Uterus (tissue), 4 donors: ENCODE measurements around the gene LRP1B. TPM values are rescaled to one million over a fixed set of nuclear protein-coding genes. Genes with fewer than 3 reads are reported as not detected.

ENCODE experiments used
- DNase-seq, 2 donors: peaks; one replicate each; pipeline ENCODE4 v3.0.0-alpha.2; 2019 to 2020
- H3K27ac ChIP-seq, 2 donors: fragments of 200-600 bp; sonication (generic); 1 replicate in 1 of 2; 2 replicates in 1 of 2; pipeline ENCODE4 v1.5.1; 2016 to 2018
- H3K27me3 ChIP-seq, 2 donors: fragments of 200-600 bp; sonication (generic); one replicate each; pipeline ENCODE4 v1.5.1; 2018 to 2019; ENCODE audit warnings: control low read depth in 1 of 2
- H3K36me3 ChIP-seq, 2 donors: fragments of 200-600 bp; sonication (generic); one replicate each; pipeline ENCODE4 v1.5.1; 2019; ENCODE audit warnings: control low read depth in 1 of 2
- H3K4me1 ChIP-seq, 2 donors: fragments of 200-600 bp; sonication (generic); one replicate each; pipeline ENCODE4 v1.5.1; 2018 to 2019; ENCODE audit warnings: control low read depth in 1 of 2
- H3K4me3 ChIP-seq, 2 donors: fragments of 200-600 bp; sonication (generic); 1 replicate in 1 of 2; 2 replicates in 1 of 2; pipeline ENCODE4 v1.5.1; 2018 to 2019; ENCODE audit warnings: mild to moderate bottlenecking in 1 of 2
- H3K9me3 ChIP-seq, 2 donors: fragments of 200-600 bp; sonication (generic); one replicate each; pipeline ENCODE4 v1.5.1; 2019; ENCODE audit warnings: control low read depth in 1 of 2
- CTCF ChIP-seq, 4 experiments: fragments of 200-600 bp in 2 of 4; fragments of 450-650 bp in 2 of 4; sonication (generic) in 2 of 4; IDR thresholded peaks; one replicate each; pipeline ENCODE4 v1.5.1; 2016 to 2019; ENCODE audit warnings: antibody characterized with exemption in 4 of 4, mild to moderate bottlenecking in 2 of 4, moderate library complexity in 1 of 4
- POLR2A ChIP-seq, 2 donors: fragments of 450-650 bp; IDR thresholded peaks; one replicate each; pipeline ENCODE4 v1.6.1; 2016; ENCODE audit warnings: antibody characterized with exemption in 2 of 2, mild to moderate bottlenecking in 1 of 2, moderate library complexity in 1 of 2
- intact Hi-C: fragments of 100-400 bp; cut with DNase I; formaldehyde crosslinking; loops from one replicate; pipeline ENCODE4 v1.15.1; 2023; ENCODE audit warnings: low total_unique reads
- total RNA-seq, 4 donors: library from RNA; depleted of rRNA in 3 of 4; stranded (reverse); fragments of >200 nt in 3 of 4; gene quantifications; one replicate each; pipeline versions ENCODE4 v1.1.0 to v1.2.4, GENCODE V29; 2014 to 2023
- donor health status: DM: yes; HTN: yes; CAD: no.

The LRP1B gene
- total RNA-seq, 4 donors from 2014 or later, result 0.29 to 7.3 (median 0.79) TPM; not detected in 1

- H3K27ac ChIP-seq, result no peak overlapping the region
- no peak overlapping the region for H3K4me3 ChIP-seq
- DNase-seq, result no peak
- no peak for TF ChIP-seq CTCF (IDR thresholded peaks at IDR 0.05)
- H3K27me3 ChIP-seq, result no peaks in the 10 kb centered on the region
- intact Hi-C loops, result no loop called here
- H3K9me3 ChIP-seq, result no peaks in the 10 kb centered on the region
- no peaks in the 10 kb centered on the region for H3K4me1 ChIP-seq
- H3K36me3 ChIP-seq, result no peaks in the 10 kb centered on the region
Measured at GRCh38 chr2:140851258-140851981, 1279.4 kb downstream of the LRP1B start.

- DNase-seq, result no peak
- no peak overlapping the region for H3K27ac ChIP-seq
- no peaks in the 10 kb centered on the region for H3K36me3 ChIP-seq
- no peak overlapping the region for H3K4me3 ChIP-seq
- intact Hi-C loops, result no loop called here
- H3K9me3 ChIP-seq, result no peaks in the 10 kb centered on the region
- no peaks in the 10 kb centered on the region for H3K27me3 ChIP-seq
- no peaks in the 10 kb centered on the region for H3K4me1 ChIP-seq
- no peak for TF ChIP-seq CTCF (IDR thresholded peaks at IDR 0.05)
- no peak for TF ChIP-seq POLR2A (IDR thresholded peaks at IDR 0.05)
Measured at GRCh38 chr2:140843186-140843585, 1287.6 kb downstream of the LRP1B start.

- no peak for TF ChIP-seq POLR2A (IDR thresholded peaks at IDR 0.05)
- TF ChIP-seq CTCF (IDR thresholded peaks at IDR 0.05), result no peak
- no peak for DNase-seq
- no peak overlapping the region for H3K4me3 ChIP-seq
- H3K36me3 ChIP-seq, result no peaks in the 10 kb centered on the region
- H3K27me3 ChIP-seq, result no peaks in the 10 kb centered on the region
- no peaks in the 10 kb centered on the region for H3K9me3 ChIP-seq
- intact Hi-C loops, result no loop called here
- H3K4me1 ChIP-seq, result no peaks in the 10 kb centered on the region
- no peak overlapping the region for H3K27ac ChIP-seq
Measured at GRCh38 chr2:140842110-140842509, 1288.7 kb downstream of the LRP1B start.

GRCh38 chr2:140841141-140841540 lies 1289.7 kb downstream of the LRP1B start:
- intact Hi-C loops, result no loop called here
- Histone ChIP-seq H3K9me3 (no peaks in the 10 kb centered on the region), H3K27me3 (no peaks in the 10 kb centered on the region), H3K27ac (no peak overlapping the region), H3K4me1 (no peaks in the 10 kb centered on the region), H3K4me3 (no peak overlapping the region), H3K36me3 (no peaks in the 10 kb centered on the region)
- no peak for DNase-seq
- TF ChIP-seq POLR2A (IDR thresholded peaks at IDR 0.05) (no peak), CTCF (IDR thresholded peaks at IDR 0.05) (no peak)

GRCh38 chr2:140836826-140837225 lies 1294.0 kb downstream of the LRP1B start:
- H3K27me3 ChIP-seq, result no peaks in the 10 kb centered on the region
- H3K27ac ChIP-seq, result no peak overlapping the region
- H3K4me1 ChIP-seq, result no peaks in the 10 kb centered on the region
- H3K9me3 ChIP-seq, result no peaks in the 10 kb centered on the region
- no peak for TF ChIP-seq CTCF (IDR thresholded peaks at IDR 0.05)
- no peak for TF ChIP-seq POLR2A (IDR thresholded peaks at IDR 0.05)
- no peak for DNase-seq
- intact Hi-C loops, result no loop called here
- no peaks in the 10 kb centered on the region for H3K36me3 ChIP-seq
- no peak overlapping the region for H3K4me3 ChIP-seq
